NCI-H226 (cell line): ENCODE measurements around the gene LTBP3.

ENCODE experiments used
- DNase-seq: peaks from one replicate; pipeline ENCODE4 v3.0.0-alpha.2; 2015

Gene LTBP3

GRCh38 chr11:65492637-65493366, 65.4 kb downstream of the LTBP3 start:
- DNase-seq: peak; percentile 86

GRCh38 chr11:65492387-65492636, 65.8 kb downstream of the LTBP3 start:
- DNase-seq: no peak

- peak; percentile 93 for DNase-seq
These were observed 66.4 kb downstream of the LTBP3 start for GRCh38 chr11:65491614-65492386.

- DNase-seq: peak; percentile 1
These were observed 67.0 kb downstream of the LTBP3 start for GRCh38 chr11:65491163-65491465.

GRCh38 chr11:65489706-65490320, 68.3 kb downstream of the LTBP3 start:
- no peak for DNase-seq

- DNase-seq: peak; percentile 98
These were observed 69.0 kb downstream of the LTBP3 start for GRCh38 chr11:65489035-65489705.
